ENCODE results near the gene ATP9A. TPM values are rescaled to one million over a fixed set of nuclear protein-coding genes. Genes with fewer than 3 reads are reported as not detected.

ATP9A gene
- total RNA-seq, 1 experiment from 2014 or later, result 7.3 TPM

- BruUV-seq (replicated peaks), result no TSS peak
- TF ChIP-seq, protein P1, sequence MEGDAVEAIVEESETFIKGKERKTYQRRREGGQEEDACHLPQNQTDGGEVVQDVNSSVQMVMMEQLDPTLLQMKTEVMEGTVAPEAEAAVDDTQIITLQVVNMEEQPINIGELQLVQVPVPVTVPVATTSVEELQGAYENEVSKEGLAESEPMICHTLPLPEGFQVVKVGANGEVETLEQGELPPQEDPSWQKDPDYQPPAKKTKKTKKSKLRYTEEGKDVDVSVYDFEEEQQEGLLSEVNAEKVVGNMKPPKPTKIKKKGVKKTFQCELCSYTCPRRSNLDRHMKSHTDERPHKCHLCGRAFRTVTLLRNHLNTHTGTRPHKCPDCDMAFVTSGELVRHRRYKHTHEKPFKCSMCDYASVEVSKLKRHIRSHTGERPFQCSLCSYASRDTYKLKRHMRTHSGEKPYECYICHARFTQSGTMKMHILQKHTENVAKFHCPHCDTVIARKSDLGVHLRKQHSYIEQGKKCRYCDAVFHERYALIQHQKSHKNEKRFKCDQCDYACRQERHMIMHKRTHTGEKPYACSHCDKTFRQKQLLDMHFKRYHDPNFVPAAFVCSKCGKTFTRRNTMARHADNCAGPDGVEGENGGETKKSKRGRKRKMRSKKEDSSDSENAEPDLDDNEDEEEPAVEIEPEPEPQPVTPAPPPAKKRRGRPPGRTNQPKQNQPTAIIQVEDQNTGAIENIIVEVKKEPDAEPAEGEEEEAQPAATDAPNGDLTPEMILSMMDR (IDR thresholded peaks at IDR 0.05; ENCODE audit: unreplicated experiment), result no peak
- intact Hi-C loops (cut with micrococcal nuclease), result loop anchor here (2.0 to 5.0 kb wide), 2 partner anchors 162 to 261 kb away; no protein-coding TSS in a partner anchor
- ChIA-PET CTCF (interaction anchor here (0.7 to 5.2 kb wide), 14 partner anchors 8 to 303 kb away, joined by 3 to 97 read pairs (median 5); no protein-coding TSS in a partner anchor), POLR2A (interaction anchor here (1.3 kb wide), 1 partner anchor 184 kb away, joined by 5 read pairs; no protein-coding TSS in a partner anchor)
- Mint-ChIP-seq H3K9me3 (ENCODE audit: unreplicated experiment) (no peaks in the 10 kb centered on the region), H3K36me3 (ENCODE audit: insufficient read depth, unreplicated experiment) (no peaks in the 10 kb centered on the region), H3K4me3 (ENCODE audit: unreplicated experiment) (peak overlapping the region; percentile 63), H3K27me3 (ENCODE audit: insufficient read depth, unreplicated experiment) (no peaks in the 10 kb centered on the region), H3K4me1 (ENCODE audit: insufficient read depth, unreplicated experiment) (no peaks in the 10 kb centered on the region), H3K27ac (ENCODE audit: low read depth, unreplicated experiment) (no peak overlapping the region)
- no peak for DNase-seq (ENCODE audit: unreplicated experiment)
These were observed 33.1 kb upstream of the ATP9A start for GRCh38 chr20:51801122-51801822.

GRCh38 chr20:51800872-51801121, 32.6 kb upstream of the ATP9A start:
- no peaks in the 10 kb centered on the region for H3K9me3 Mint-ChIP-seq (ENCODE audit: unreplicated experiment)
- TF ChIP-seq, protein P1 (IDR thresholded peaks at IDR 0.05; ENCODE audit: unreplicated experiment), result no peak
- intact Hi-C loops (cut with micrococcal nuclease), result loop anchor here (1.0 to 5.0 kb wide), 4 partner anchors 162 to 283 kb away; no protein-coding TSS in a partner anchor
- no peaks in the 10 kb centered on the region for H3K36me3 Mint-ChIP-seq (ENCODE audit: insufficient read depth, unreplicated experiment)
- H3K27me3 Mint-ChIP-seq (ENCODE audit: insufficient read depth, unreplicated experiment), result no peaks in the 10 kb centered on the region
- no TSS peak for BruUV-seq (replicated peaks)
- CTCF ChIA-PET, result interaction anchor here (0.6 to 5.2 kb wide), 36 partner anchors 9 to 473 kb away, joined by 3 to 97 read pairs (median 5); no protein-coding TSS in a partner anchor
- no peaks in the 10 kb centered on the region for H3K4me1 Mint-ChIP-seq (ENCODE audit: insufficient read depth, unreplicated experiment)
- no peak overlapping the region for H3K27ac Mint-ChIP-seq (ENCODE audit: low read depth, unreplicated experiment)
- DNase-seq (ENCODE audit: unreplicated experiment), result peak; percentile 1
- POLR2A ChIA-PET, result interaction anchor here (0.6 to 1.3 kb wide), 2 partner anchors 147 to 184 kb away, joined by 3 to 5 read pairs; no protein-coding TSS in a partner anchor
- peak overlapping the region; percentile 63 for H3K4me3 Mint-ChIP-seq (ENCODE audit: unreplicated experiment)

DNA sequence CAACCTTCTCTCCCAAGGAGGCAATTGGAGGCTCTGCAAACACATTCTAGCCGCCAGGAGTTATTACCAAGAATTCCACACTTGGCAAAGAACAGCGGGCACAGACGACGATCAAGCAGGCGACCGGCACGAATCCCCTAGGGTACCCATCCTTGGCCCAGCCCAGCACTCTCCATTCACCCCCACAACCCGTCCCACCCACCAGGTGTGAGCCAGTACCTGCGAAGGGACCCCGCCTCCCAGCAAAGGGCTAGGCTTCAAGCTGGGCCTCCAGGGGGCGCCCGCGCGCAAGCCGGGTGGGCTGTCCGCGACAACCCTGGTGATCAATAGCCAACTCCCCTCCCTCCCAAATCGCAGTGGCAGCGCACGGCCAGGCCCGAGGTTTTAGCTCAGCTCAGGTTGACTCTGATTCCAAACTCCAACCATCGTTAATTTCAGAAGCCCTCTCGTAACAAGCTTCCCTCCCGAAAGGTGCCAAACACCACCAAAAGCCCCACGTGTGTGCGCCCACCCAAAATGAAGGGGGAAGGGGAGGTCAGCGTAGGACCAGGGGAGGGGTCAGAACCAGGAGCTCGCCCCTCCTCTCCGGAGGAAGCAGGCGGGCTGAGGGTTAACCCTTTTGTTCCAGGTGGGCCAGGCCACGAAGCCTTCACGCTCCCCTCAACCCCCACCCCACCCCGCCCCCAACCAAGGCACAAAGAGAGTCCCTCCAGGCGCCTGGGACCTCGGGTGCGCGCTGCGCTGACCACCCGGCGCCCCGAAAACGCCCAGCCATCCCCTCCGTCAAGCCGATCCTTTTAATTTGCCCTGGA, 32.1 kb upstream of the ATP9A start:
- Mint-ChIP-seq H3K36me3 (ENCODE audit: insufficient read depth, unreplicated experiment) (no peaks in the 10 kb centered on the region), H3K27ac (ENCODE audit: low read depth, unreplicated experiment) (no peak overlapping the region), H3K4me3 (ENCODE audit: unreplicated experiment) (peak overlapping the region; percentile 63), H3K27me3 (ENCODE audit: insufficient read depth, unreplicated experiment) (no peaks in the 10 kb centered on the region), H3K4me1 (ENCODE audit: insufficient read depth, unreplicated experiment) (no peaks in the 10 kb centered on the region), H3K9me3 (ENCODE audit: unreplicated experiment) (no peaks in the 10 kb centered on the region)
- no TSS peak for BruUV-seq (replicated peaks)
- TF ChIP-seq, protein P1 (IDR thresholded peaks at IDR 0.05; ENCODE audit: unreplicated experiment), result peak; percentile 82
- POLR2A ChIA-PET, result interaction anchor here (0.6 to 1.4 kb wide), 7 partner anchors 8 to 291 kb away, joined by 3 to 8 read pairs (median 3); no protein-coding TSS in a partner anchor
- CTCF ChIA-PET, result interaction anchor here (0.6 to 5.2 kb wide), 57 partner anchors 9 to 1268 kb away, joined by 3 to 97 read pairs (median 4); no protein-coding TSS in a partner anchor
- DNase-seq (ENCODE audit: unreplicated experiment), result peak; percentile 59
- intact Hi-C loops (cut with micrococcal nuclease), result loop anchor here (1.0 to 5.0 kb wide), 4 partner anchors 161 to 283 kb away; no protein-coding TSS in a partner anchor

DNA sequence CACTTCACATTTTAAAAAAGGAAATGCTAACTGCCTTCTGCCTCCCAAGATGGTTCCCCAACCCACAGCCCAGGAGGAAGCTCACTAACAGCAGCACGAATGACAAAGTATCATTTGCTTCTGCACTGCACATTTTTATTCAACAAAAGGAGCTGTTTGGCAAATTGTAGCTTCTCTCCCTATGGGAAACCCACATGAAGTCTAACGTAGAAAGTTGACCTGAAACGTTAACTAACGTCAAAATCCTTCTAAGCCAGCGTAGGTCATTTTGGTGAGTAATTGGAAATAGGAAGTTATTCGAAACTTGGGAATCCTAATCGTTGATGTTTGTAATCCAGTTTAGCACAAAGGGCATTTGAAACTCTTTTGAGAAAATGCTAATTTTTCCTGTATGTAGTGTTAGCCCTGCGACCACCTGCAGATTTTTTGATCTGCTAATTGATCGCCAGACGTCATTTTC, 31.2 kb upstream of the ATP9A start:
- Mint-ChIP-seq H3K27ac (ENCODE audit: low read depth, unreplicated experiment) (no peak overlapping the region), H3K4me3 (ENCODE audit: unreplicated experiment) (no peak overlapping the region), H3K27me3 (ENCODE audit: insufficient read depth, unreplicated experiment) (no peaks in the 10 kb centered on the region), H3K4me1 (ENCODE audit: insufficient read depth, unreplicated experiment) (no peaks in the 10 kb centered on the region), H3K36me3 (ENCODE audit: insufficient read depth, unreplicated experiment) (no peaks in the 10 kb centered on the region), H3K9me3 (ENCODE audit: unreplicated experiment) (no peaks in the 10 kb centered on the region)
- ChIA-PET CTCF (interaction anchor here (0.6 to 5.2 kb wide), 47 partner anchors 10 to 1269 kb away, joined by 3 to 97 read pairs (median 4); no protein-coding TSS in a partner anchor), POLR2A (interaction anchor here (0.5 to 1.4 kb wide), 8 partner anchors 9 to 859 kb away, joined by 3 to 8 read pairs (median 3); no protein-coding TSS in a partner anchor)
- DNase-seq (ENCODE audit: unreplicated experiment), result no peak
- intact Hi-C loops (cut with micrococcal nuclease), result no loop called here
- TF ChIP-seq, protein P1 (IDR thresholded peaks at IDR 0.05; ENCODE audit: unreplicated experiment), result no peak
- BruUV-seq (replicated peaks), result no TSS peak

Measured in MCF 10A (cell line).